Middle frontal gyrus (tissue), 1 donor: ENCODE measurements around the gene OPCML.
A peak's percentile ranks its signal among the peaks of the same experiment; 100 is the strongest.

ENCODE experiments used
- DNase-seq: peaks from one replicate; pipeline ENCODE4 v3.0.0-alpha.2; 2015; ENCODE audit warnings: low spot score; ENCODE audit errors: extremely low spot score

OPCML gene

DNA sequence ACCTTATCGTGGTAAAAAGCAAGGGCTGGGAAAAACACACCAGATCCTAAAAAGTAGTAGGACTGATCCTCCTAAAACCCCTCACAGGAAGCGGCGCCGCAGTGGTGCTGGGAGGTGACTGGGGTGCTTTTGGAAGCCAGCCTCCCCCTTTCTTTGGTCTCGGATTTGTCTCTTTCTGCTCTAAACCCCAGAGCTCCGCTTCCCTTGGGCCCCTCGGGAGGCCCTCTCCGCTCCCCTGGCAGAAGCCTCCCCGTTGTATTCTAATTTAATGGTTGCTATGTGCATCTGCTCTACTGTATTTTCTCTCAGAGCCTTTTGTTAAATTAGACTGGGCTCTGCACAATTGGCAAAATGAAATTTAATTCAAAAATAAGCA lies 587.7 kb downstream of the OPCML start:
- no peak for DNase-seq

DNA sequence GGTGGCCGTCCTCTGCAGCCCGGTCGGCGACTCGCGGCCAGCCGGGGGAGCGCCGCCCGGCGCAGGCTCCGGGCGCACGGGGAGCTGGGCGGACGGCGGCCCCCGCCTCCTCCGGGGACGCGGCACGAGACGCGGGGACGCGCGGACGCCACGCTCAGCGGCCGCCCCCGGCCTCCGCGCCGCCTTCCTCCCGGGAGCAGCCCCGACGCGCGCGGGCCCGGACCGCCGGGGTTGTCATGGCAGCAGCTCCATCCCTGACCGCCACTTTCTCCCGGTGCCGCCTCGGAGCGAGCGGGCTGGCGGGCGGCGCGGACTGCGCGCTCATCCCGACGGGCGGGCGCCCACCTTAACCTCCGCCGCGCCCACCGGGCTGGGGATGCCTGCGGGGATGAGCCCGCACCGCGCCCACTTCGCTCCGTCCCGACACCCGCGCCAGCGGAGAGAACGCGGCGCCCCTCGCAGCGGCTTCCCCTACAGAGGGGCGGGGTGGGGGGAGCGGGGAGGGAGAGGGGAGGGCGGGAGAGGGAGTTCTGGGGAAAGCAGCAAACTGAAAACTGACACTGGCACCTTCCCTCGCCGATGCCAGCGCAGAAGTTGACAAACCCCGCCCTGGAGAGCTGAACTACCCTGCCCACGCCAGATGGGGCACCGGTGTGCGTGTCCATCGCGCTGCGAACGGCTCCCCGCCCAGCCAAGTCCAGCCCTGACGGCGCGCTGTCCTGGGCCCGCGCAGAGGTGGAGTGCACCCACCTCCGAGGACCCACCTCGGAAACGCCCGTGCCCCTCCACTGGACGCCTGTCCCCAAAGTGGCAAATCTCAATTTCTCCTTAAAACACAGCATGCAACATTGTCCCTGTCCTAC lies 588.4 kb downstream of the OPCML start:
- DNase-seq: no peak

DNA sequence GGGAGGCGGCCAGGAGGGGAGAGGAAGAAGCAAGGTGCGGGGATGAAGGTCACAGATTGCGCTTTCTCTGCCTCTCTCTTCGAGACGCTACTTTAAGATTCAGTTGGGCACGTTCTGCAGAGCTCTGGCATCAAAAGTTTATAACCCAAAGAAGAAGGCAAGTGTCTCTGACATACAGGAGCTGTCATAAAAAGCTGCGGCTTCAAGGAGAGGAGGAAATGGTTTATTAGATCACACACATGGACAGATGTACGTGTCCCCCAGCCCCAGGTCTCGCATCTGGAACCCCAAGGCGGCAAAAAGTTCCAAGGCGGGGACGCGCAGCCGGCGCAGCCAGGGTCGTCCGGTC lies 589.0 kb downstream of the OPCML start:
- DNase-seq: no peak

DNA sequence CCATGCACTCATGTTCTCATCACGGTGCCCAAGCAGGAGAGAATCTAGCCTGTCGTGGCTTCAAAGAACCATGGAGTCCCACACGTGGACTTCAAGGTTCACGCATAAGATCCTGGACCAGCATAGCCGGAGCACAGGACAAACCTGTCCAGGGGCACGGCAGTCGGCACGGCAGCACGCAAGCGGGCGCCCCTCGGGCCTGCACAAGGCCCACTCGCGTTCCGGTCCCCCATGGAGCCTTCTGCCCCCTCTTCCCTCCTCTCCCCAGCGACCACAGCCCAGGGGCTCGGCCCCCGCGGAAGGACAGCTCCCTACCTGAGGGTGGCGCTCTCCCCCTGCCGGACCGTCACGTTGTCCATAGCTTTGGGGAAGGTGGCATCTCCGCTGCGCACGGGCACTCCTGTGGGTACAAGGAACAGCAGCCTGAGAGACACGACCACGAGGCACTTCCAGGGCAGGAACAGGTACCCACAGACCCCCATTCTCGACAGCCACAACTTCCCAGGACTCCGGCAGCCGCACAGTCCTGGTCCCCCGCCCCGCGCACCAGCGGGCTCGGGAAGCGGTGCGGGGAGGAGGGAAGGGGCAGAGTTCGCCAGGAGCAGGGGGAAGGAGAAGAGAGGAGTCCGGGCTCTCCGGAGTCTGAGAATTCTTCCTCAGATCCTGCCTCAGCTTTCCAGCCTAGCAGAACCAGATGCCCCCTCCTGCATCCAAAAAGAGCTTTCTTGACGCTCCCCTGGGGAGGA lies 589.5 kb downstream of the OPCML start:
- DNase-seq: no peak

DNA sequence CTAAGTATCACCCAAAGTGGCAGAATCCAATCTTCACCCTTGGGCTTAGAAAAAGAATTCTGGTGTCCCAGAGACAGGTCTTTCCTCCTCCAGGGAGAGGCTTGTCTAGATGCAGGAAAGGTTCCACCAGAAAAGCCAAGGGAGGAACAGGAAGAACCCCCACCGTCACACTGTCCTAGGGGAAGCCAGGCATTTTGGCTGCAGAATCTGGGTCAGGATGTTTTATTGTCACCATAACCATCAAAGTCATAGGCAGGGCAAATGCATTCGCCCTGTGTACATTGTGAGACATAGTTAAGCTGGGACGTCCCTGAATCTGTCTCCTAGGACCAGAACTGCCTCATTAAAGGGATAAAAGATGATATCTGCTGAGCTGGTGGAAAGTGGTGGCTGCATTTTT lies 590.5 kb downstream of the OPCML start:
- no peak for DNase-seq

DNA sequence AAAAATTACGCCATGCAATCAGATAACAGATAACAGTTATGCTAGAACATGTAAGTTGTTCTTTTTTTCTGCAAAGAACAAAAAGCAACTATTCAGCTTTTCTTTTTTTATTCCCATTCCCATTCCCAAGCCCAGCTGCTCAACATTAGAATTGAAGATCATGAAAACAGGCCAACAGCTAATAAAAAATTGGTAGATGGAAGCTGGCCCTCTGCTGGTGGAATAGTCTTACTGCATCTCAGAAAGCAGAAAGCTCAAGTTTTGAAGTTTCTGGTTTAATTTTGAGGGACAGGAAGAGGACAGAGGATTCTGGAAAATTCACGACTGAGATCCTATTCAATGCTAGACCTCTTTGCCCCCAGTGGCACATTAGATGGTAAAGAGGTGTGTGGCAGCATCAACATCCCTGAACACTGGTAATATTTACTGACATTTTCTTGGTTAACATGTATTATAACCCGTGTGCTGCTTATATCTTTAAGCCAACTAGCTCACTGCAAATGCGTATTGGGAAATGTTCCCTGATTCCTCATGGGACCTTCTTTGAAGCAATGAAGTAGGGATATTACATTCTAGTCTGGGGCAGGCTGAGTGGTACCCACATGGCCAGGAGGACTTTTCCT lies 591.2 kb downstream of the OPCML start:
- no peak for DNase-seq

DNA sequence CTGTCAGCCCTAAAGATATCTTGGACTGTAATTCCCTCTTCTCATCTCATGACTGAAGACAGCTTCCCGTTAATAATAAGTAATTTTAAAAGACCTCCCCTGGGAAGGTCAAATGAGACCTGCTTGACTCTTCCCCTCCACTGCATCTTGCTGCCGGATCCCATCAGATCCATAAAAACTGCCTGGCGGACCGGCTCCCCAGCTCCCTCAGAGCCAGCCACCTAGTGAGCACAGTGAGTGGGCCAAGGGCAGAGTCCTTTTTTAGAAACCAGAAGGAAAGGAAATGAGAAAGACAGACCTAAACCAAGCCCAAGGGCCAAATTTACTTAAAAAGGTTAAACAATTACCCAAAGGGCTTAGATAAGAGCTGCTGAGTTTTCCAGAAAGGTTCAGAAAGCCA lies 595.3 kb downstream of the OPCML start:
- DNase-seq: no peak

DNA sequence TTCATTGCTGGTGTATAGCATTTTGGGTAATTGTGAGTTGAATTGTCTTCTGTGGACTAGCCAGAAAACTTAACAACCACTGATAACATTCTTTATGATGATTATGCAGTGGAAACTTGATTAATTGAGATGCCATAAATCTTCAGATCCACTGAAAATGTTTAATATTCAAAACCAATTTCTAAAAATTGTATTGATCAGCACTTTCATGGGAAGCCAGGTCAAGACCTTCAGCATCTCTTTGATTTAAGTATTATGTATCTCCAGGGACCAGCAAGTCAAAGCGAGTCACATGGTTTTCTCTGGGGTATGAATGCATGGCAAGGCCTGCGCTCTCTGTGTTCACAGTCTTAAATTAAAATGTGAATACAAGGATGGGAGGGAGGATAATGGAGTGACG lies 596.9 kb downstream of the OPCML start:
- no peak for DNase-seq

DNA sequence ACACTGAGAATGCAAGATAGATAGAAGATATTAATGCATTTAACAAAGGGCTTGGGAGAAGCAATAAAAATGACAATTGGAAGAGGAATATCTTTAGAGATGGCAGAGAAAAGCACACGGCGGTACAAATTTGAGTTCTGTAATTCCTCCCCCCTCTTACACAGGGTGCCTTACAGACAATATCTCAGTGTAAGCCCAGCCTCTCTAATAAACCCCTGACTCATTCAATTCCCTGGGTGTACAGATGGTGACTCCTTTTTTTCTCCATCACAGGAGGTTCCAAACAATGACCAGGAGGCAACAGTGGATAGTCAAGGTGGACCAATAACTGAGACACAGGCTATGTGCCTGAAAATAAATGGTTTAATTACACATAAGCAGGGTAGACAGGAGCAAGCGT lies 598.6 kb downstream of the OPCML start:
- DNase-seq: no peak

DNA sequence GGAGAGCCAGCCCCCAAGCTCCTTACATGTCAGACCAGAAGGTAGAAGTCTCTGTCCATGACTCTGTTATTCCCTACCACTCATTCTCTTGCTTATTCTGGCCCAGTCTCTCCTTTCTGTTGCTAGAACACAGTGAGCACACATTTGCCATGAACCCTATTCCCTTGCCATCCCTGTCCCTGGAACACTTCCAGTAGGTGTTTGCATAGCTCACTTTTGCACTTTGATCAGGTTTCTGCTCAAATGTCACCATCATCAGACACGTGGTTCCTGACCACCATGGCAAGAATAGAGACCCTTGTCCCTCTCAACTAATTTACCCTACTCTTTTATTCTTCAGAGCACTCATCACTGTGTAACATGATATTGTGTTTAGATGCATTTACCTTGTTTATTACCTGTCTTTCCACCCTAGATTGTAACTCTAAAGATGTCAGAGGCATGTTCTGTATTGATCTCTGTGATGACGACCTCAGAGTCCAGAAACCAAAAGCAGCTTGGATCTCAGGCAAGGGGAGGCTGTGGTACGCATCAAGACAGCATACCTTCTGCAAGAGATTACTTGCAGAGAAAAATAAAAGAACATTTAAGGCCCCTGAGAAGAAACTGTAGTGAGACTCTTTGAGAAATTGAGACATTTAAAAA lies 606.4 kb downstream of the OPCML start:
- DNase-seq: no peak

DNA sequence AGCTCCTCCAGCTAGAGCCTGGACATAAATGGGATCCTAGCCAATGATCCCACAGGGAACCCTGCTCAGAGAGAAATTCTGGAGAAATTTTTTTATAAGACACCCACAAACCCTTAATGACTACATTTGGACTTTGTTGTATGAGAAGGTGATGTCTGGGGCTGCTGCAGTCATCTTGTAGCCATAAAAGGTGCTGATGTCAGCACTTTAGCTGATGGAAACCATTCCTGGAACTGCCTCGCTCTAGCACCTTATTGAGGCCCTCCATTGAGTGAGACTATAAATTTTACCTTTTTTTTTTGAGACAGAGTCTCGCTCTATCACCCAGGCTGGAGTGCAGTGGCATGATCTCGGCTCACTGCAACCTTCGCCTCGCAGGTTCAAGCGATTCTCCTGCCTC lies 610.7 kb downstream of the OPCML start:
- DNase-seq: no peak

DNA sequence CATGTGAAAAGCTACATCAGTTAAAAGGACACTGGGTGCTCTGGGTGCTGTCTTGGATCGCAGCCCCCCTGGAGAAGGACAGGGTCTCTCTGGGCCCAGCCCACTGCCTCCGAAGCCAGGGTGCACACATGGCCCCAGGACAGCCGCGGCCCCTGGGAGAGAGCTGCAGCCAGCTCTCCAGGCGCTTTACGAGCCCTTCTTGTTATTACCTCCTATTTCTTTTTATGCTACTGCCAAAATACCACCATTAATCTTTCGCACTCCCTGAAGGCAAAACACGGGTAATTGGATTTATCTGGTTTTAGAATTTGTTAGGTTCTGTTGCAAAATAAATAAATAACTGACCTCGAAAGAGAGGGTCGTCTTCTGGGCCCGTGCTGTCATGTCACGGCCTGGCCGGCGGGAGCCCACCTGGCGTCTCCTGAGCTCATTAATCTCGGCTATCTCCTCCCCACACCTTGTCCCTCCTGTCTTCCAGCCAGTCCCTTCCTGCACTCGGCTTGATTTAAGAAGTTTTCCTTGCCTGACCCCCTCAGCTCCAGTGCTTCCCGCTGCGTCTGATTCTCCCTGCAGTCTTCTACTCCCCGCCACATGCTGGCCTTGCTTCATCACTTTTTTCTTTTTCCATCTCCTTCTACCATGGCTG lies 611.7 kb downstream of the OPCML start:
- DNase-seq: no peak

DNA sequence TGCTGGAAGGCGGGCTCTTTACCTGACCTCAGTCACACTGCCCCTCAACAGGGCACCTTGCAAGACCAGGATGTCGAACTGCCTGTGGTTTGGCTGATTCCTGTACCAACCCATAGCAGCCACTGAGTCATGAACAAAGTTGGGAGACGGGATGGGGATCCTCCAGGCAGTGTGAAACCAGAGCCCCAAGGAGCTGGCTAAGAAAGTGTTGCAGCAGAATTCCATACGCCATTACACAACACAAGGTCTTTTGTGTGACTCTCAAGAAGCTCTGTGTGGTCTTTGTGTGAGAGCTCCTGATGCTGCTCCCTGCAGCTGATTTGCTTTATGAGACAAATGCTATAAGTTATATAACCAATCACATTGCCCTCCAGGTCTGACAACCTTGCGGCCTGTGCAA lies 617.7 kb downstream of the OPCML start:
- DNase-seq: no peak

DNA sequence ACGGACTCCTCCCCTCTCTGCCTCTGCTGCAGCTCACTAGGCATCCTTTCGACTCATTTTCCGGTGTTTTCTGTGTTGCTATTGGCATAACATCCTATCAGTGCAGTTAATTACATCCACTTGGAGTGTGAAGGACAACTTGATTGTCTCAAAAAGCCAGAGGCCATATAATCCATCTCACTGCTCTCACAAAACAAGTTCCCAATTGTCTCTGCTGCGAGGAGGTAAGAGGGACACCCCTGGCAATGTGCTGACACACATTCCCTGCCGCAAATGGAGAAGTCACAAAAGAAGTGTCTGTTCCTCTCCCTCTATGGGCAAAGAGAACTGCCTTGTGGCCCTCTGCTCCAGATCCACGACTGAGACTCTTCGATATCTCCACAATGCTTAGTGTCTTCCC lies 618.4 kb downstream of the OPCML start:
- DNase-seq: no peak

DNA sequence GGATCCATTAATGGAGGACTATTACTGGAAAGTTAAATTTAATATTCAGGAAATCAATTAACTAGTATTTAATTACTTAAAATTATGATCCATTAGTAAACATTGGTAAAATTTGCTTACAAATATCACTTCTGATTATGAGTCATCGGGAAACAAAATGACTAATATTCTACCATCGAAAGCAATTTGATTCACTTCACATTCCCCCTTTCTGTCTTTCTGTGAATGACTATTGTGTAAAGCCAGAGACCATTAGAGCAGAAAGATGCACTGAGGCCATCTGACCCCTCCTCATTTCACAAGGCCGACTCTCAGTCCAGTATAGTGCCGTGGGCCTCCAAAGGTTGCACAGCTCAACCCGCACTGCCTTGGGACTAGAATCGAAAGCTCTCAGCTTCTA lies 619.0 kb downstream of the OPCML start:
- DNase-seq: no peak

DNA sequence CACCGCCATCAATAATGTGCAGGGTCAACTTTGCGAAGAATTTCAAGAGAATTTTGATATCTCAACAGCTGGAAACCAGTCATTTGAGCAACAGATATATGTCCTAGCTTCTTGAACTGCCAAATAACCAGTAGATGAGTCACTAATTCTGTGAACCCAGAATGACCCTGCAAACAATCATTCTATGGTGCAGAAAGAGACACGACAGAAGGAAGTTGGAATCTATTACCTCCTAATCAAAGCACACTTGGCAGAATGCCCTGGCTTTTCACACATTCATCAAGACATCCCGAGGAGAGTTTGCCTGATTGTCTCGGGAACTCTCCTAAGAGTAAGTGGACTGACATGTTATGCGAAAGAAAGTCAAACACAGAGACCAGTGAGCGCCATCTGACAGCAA lies 621.1 kb downstream of the OPCML start:
- DNase-seq: no peak

DNA sequence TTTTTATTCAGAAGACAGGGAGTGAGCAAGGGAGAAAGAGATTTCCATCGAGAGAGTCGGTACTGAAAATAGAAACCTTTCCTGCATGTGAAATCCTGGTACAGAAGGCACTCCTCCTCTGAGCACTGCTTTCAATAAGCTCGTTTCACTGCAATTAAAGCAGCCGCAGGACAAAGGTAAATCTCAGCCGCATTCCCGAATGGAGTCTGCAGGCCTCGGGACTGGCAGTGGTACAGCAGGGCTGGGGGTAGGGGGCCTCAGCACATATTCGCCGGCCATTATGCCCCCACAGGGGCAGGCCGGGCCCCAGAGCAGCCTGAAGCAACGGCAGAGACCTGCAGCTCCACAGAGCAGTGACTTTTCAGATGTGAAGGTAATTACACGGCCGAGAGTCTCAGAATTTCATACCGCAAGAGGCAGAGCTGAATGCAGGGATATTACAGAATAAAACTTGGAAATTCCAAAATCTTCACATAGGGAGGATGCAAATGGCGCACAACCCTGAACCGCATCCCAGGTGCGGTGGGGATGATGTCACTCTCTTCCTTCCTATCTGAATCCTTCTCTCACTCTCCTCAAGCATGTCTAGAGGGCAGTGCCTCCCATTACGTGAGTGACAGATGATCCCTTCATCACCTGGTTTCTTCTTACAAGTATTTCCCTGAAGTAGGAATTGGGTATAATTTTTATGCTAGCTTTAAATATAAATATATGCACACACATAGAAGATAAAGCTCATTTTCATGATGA lies 622.1 kb downstream of the OPCML start:
- peak; percentile 31 for DNase-seq

DNA sequence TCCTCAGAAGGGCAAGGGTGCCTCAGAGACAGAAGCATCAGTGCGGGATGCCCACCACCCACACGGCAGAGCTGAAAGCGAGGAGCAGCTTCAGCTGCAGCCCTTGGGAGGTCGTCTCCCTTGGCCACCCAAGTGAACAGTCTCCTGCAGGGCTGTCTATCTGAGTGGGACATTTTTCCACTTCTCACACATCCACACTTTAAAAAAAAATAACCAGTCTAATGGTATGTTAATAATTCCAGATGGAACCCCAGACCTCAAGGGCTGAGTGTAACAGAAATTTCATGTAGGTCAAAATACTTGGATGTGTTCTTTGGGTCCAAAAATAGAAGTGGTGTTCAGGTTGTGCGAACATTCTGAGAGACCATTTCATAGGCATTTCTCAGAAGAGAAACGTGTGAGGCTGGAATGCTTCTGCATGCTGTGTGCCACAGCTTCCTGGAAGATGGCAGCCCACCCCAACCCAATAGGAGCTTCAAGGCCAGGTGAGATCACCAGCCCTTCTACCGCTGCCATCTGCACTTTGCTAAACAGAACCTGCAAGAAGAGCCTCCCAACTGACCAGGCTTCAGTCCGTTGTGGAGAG lies 623.2 kb downstream of the OPCML start:
- DNase-seq: no peak

DNA sequence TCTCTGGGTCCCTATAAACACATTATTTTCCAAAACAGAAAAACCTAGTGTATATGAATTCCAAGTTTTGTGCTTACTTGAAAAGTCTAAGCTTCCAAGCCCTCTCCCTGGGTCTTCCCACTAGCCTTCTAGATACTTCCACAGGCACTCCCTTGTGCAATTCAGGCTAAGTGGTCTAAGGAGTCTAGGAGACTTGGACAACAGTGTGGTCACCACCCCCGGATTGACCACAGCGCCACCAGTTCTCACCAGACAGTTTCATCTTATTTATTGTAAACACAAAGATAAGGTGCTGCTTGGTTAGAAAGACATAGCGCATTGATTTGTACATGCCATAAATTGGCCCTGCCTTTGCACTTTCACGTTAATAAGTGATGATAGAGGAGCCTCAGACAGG lies 623.9 kb downstream of the OPCML start:
- no peak for DNase-seq

DNA sequence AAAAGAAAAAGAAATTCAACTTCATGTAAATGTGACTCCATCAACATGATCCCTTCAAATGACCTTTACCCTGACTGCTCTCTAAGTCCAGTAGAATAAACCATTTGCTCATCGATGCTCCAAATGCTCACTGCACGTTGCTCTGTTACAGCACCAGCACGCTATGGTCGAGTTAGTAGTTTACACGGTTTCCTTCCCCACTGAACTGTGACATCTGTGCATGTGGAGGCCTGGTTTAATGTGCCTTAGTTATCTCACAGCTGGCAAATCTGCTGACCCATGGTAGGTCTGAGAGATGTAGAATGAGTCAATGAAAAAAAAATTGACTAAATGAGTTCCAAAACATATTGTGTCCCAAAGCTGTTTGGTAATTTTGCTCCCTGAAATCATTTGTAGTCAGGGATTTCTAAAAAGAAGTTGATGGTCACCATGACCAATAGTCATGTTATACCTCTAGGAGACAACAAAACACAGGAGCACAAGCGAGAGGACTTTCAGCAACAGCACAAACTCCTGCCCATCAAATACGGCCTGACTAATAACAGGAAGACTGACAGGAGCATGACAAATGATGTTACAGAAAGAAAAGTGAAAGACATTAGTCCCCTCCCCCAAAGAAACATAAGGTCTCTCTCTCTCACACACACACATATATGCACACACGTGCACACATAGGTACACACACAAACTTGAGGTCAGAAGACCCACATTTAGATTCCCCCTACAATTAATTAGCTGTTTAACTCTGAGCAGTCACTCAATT lies 624.5 kb downstream of the OPCML start:
- no peak for DNase-seq
